Measurements from ENCODE around the gene PHTF1.

Gene PHTF1

DNA sequence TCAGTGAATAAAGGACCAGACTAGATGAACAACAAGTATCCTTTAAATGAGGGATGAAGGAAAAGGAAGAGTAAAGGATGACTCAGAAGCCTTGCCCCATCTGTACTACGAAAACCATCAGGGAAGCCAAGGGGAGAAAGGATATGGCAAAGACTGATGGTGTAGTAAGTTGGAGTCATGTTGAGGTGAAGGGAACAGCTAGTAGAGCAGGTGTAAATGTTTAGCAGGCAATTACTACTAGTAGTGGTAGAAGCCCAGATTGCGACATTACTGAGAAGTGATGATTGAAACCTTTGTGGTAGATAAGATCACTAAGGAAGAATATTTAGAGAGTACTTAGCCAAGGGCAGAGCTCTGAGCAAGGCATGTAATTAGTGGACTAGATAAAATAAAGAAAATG is 84.0 kb downstream of the PHTF1 start:
- FAIRE-seq (no peak), DNase-seq (ENCODE audit: extremely low spot score, insufficient read length, low read depth) (no peak)

DNA sequence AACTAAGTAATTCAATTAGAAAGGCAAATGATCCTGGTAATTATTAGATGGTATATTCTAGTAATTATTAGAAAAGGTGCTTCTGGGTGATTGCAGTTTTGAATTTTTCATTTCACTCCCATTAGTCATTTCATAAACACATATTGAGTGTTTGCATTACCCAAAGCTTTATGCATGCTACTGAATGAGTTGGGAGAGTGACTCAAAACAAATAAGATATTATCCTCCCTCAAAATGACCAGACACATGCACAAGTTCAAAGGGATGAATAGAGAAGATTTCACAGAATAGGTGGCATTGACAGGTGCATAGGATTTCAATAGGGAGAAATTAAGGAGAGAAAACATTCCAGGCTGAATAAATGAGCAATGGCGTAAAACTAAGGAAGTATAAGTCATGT is 84.7 kb downstream of the PHTF1 start:
- FAIRE-seq (no peak), DNase-seq (ENCODE audit: extremely low spot score, insufficient read length, low read depth) (no peak)

DNA sequence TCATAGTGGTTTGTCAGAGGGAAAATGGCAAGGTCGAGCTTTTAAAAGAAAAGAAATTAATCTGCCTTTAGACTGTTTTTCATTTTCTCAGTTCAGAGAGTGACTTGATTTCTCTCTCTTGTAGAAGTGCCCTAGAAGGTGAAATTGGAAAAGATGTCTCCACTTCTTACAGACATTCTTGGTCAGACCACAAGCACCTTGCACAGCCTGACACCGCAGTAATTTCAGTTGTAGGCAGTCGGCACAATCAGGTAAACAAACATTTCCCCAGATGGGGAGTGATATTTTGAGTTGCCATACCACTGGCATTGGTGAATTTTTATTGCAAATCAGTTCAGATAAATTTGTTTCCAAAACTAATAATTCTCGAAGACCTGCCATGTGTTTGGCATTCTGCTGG is 86.8 kb downstream of the PHTF1 start:
- DNase-seq (ENCODE audit: extremely low spot score, insufficient read length, low read depth): no peak
- FAIRE-seq: no peak

DNA sequence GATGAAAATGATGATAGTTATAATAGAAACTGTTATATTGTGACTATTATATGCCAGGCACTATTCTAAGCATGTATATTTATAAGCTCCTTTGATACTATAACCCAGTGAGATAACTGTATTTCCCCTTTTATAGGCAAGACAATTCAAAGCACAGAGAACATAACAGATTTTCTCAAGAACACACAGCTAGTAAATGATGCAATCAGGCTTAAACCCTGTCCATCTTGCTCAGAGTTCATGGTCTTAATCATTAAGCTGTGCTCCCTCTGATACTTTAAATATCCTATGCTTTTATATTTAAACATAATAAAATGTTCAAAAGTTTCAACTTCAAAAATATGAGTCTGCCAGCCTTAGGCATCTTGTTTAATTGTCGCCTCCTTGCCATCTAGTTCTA is 88.6 kb downstream of the PHTF1 start:
- FAIRE-seq (no peak), DNase-seq (ENCODE audit: extremely low spot score, insufficient read length, low read depth) (no peak)

DNA sequence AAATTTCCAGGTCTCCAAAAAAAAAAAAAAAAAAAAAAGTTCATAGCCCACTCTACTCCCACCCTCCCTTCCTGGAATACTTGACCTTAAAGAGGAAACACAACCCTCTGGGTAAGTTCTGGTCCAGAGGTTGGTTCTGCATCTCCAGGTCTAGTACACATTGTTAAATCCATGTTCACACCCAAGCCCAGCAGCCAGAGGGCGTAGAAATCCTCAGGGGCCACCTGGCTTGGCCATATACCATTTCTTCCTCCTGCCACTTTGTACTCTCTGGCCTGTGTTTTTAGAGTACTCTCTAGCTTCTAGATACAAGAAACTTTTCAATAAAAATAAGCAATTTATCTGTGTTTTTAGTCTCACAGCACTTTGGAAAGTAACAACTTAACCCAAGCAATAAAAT is 89.3 kb downstream of the PHTF1 start:
- DNase-seq (ENCODE audit: extremely low spot score, insufficient read length, low read depth): no peak

DNA sequence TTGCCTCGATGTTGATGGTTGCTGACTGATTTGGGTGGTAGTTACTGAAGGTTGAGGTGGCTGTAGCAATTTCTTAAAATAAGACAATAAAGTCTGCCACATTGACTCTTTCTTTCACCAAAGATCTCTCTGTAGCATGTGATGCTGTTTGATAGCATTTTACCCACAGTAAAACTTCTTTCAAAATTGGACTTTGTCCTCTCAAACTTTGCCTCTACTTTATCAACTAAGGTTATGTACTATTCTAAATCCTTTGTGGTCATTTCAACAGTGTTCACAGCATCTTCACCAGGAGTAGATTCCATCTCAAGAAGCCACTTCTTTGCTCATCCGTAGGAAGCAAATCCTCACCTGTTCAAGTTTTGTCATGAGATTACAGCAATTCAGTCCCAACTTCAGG is 93.2 kb downstream of the PHTF1 start:
- no peak for FAIRE-seq
- DNase-seq (ENCODE audit: extremely low spot score, insufficient read length, low read depth): no peak

More for the DNA sequence above, 89.3 kb downstream of the PHTF1 start:
- FAIRE-seq: no peak

DNA sequence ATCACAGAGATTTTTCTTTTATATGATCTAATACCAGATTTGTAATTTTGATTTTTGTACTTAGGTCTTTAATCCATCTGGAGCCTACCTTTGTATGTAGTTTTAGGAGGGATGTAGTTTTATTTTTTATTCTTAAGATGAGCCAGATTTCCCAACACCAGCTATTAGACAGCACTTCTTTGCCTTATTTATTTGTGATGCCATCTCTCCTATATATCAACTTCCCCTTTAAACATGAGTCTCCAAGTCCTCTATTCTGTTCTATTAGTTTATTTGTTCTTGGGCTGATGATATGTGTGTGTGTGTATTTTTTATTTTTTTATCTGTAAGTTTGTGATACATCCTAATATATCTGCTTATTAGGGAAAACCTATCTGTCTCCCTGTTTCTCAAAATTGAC is 94.2 kb downstream of the PHTF1 start:
- DNase-seq (ENCODE audit: extremely low spot score, insufficient read length, low read depth): no peak
- FAIRE-seq: no peak

DNA sequence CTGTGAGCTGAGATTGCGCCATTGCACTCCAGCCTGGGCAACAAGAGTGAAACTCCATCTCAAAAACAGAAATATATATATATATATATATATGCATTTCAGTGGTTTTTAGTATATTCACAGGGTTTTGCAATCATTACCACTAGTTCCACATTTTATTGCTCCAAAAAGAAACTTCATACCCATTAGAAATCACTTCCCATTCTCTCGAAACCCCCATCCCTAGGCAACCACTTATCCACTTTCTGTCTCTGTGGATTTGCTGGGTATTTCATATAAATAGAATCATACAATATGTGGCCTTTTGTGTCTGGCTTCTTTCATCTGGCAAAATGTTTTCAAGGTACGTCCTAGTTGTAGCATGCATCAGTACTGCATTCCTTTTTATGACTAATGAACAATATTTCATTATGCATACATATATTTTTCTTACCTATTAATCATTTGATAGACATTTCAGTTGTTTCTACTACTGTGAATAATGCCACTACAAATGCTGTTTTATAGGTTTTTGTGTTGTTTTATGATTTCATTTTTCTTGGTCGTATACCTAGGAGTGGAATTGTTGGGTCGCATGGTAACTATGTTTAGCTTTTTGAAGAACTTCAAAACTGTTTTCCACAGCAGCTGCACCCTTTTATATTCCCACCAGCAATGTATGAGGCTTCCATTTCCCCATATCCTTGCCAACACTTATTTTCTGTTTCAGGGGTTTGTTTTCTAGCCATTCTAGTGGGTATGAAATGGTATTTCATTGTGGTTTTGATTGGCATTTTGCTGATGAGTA is 95.9 kb downstream of the PHTF1 start:
- no peak for FAIRE-seq
- no peak for DNase-seq (ENCODE audit: extremely low spot score, insufficient read length, low read depth)

DNA sequence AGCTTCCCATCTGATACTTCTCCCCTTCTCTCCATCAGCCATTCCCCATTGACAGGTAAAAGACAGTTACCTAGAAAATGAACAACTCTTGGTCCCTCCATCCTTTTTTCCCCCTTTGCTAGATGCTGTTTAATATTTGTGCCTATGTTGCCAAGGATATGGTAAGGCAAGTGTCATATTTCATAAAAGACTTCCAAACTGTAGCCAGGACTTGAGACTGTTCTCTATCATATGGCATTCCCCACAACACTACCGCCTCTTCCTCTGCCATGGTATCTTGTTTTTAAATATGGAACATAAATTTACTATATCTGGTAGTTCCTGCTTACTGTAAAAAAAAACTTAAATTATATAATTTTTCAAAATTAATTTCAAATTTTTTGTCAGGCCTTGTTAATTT is 97.2 kb downstream of the PHTF1 start:
- FAIRE-seq: no peak
- DNase-seq (ENCODE audit: extremely low spot score, insufficient read length, low read depth): no peak

DNA sequence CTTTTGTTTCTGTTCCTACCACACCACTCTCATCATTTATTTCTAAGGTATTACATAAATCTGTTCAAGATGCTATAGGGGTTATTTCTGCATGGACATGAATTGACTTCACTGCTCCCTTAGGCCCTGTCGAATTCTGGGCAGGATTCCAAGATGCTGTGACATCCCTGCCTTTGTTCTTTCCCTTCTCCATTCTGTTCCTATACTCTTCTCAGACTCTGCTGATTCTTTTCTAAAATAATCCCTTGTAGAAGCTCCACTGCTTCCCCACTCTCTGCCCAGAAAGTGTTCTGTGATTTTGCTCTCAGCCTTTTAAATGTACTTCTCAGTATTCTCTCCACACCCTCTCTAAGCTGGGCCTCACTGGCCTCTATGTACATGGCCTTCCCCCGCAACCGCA is 99.2 kb downstream of the PHTF1 start:
- no peak for FAIRE-seq
- no peak for DNase-seq (ENCODE audit: extremely low spot score, insufficient read length, low read depth)

DNA sequence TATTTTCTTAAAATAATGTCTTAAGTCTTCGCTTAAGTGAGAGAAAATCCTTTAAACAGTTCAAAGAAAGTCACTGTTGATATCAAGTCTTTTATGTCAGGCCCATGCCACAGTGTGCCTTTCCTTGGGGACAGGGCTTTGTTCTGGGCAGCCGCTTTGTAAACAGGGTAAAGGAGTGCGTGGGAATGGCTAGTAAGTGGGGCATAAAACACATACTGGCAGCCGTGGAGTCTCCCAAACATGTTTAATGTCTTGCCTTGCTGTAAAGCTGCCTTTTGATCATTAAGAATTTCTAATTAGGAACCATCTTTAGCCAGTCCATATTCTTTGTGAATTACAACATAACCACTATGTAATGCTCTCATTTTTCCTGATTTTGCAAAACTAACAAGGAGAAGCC is 99.7 kb downstream of the PHTF1 start:
- no peak for FAIRE-seq
- DNase-seq (ENCODE audit: extremely low spot score, insufficient read length, low read depth): no peak

DNA sequence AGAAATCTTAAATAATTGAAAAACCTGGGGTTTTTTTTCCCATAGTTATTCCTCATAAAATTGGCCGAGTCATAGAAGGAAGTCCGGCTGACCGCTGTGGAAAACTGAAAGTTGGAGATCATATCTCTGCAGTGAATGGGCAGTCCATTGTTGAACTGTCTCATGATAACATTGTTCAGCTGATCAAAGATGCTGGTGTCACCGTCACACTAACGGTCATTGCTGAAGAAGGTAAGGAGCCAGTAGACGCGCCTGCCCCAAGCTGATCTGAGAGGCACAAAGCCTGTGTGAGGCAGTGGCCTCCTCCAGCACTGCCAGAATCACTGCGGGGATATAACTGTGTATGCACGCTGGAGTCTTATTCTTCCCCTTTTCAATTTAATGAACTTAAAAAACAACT is 100.3 kb downstream of the PHTF1 start:
- FAIRE-seq: no peak
- no peak for DNase-seq (ENCODE audit: extremely low spot score, insufficient read length, low read depth)

DNA sequence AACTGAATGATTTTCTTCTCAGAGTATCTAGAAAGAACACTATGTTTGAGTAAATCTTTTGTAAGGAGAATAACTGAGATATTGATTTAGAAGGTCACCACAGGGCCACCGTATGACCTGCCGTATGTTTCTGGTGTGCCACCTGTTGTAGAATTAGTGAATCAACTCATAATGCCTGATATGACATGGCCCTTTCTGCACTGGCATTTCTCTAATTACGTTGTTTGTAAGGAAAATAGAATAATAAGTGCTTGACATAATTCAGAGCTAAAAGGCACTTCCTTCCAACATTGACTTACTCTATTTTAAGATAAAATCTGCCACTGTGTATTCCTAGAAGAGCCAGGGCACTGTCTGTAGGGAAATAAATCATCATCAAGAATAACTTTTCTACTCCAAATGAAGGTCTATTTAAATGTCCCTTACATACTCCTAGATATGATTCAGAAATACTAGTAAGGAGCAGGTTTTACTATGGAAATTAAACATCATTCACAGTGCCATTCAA is 101.7 kb downstream of the PHTF1 start:
- DNase-seq (ENCODE audit: extremely low spot score, insufficient read length, low read depth): no peak
- no peak for FAIRE-seq

DNA sequence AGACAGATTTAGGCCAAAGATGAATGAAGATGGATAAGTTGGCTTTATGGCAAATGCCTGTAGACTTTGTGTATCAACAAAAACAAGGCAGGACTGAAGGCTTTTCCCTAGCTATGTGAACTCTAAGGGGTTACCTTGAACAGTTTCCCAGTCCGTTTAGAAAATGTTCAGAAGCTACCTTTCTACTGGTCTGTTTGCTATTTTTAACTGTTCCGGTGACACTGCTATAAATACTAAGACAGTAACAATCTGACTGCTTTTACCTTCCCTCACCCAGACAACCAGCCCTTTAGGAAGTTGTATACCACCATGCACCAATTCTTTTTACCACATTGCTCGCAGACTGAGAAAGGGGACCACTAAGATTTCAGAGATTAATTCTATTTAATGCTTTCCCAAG is 102.2 kb downstream of the PHTF1 start:
- no peak for DNase-seq (ENCODE audit: extremely low spot score, insufficient read length, low read depth)
- FAIRE-seq: no peak

DNA sequence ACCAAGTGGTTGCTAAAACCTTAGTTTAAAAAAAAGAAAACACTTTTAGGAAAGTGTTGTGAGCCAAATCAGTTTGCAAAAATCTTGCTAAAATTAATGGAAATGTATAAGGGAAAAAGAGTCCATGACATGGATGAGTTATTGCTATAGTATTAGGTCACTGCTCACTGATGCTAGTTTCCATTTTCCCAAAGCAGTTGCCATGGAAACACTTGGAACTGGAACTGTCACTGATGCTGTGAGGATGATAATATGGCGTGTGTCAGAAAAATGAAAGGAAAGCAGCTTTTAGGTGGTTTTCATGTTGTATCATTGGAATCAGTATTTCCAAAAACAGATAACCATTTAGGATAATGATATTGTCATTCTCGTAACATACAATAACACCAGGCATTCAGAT is 104.4 kb downstream of the PHTF1 start:
- FAIRE-seq (no peak), DNase-seq (ENCODE audit: extremely low spot score, insufficient read length, low read depth) (no peak)

DNA sequence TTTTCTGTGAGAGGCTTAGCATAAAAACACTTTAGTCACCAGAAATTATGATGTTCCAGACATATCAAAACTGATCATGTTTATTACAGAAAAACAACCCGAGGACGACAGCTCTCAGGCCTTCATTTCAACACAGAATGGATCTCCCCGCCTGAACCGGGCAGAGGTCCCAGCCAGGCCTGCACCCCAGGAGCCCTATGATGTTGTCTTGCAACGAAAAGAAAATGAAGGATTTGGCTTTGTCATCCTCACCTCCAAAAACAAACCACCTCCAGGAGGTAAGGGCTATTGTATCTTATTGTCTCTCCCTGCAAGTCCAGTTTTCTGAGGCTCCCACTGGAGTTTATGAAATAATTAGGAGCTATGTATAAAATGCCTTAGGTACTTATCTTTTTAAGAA is 105.5 kb downstream of the PHTF1 start:
- DNase-seq (ENCODE audit: extremely low spot score, insufficient read length, low read depth) (no peak), FAIRE-seq (no peak)

DNA sequence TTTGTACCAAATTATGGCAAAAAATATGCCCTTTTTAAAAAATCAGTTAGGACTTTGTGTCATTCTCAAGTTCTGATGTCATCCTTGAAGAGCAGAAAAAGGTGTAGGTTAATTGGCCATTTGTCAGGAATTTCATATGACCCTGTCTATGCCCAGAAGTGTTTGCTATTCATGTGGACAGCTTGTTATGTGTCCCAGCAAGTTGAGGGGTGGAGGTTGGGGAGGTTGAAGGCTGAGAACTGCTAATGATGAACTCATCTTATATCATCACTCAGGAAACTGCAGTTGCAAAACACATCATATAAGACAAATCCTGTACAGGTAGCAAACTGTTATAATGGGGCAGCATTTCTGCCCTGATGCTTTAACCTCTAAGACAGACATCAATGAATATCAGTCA is 106.5 kb downstream of the PHTF1 start:
- FAIRE-seq: no peak
- DNase-seq (ENCODE audit: extremely low spot score, insufficient read length, low read depth): no peak

DNA sequence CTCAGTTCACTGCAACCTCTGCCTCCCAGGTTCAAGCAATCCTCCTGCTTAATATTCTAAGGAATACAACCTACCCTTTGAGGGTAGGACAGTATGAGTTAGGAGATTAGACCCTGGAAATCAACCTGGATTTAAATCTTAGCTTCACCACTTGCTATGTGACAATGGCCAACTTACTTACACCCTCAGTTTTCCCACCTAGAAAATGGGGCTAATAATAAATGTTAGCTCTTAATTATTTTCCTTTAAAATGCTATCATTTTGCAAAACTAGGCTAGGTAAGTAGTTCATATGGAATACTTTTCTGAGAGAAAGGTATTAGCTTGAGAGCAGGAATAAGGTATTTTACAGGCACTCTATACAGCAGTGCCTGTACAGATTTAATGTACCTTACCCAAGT is 110.8 kb downstream of the PHTF1 start:
- DNase-seq (ENCODE audit: extremely low spot score, insufficient read length, low read depth) (no peak), FAIRE-seq (no peak)

DNA sequence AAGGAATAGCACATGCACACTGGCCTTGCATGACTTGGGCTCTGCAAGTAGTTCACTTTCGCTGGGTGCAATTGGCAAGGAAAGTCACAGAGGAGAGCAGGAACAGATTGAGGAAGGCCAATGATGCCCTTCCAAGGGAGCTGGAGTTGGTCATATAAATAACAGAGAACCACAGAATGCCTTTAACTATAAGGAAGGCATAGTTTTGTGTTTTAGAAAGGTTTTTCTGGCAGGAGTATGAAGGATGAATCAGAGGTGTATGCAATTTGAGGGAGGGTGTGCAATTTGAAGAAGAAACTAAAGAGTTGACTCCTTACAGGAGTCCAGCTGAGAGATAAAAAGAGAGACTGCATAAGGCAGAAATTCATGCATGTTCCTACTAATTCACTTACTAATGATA is 112.1 kb downstream of the PHTF1 start:
- DNase-seq (ENCODE audit: extremely low spot score, insufficient read length, low read depth) (no peak), FAIRE-seq (no peak)

Measured in GM18507 (cell line).